A673 (cell line): Measurements from ENCODE around the gene NEGR1. TPM values are rescaled to one million over a fixed set of nuclear protein-coding genes. Genes with fewer than 3 reads are reported as not detected.

Experiments used
- BruUV-seq: library from RNA; stranded (reverse); fragments of 400-500 nt; replicated peaks from 2 replicates; lab custom pipeline; 2021; lab: Mats Ljungman, UMichigan
- CTCF ChIA-PET: fragments of 300-600 bp; sonication (Branson Sonifier 250); formaldehyde crosslinking; loops from one replicate; lab custom pipeline; 2022; ENCODE audit warnings: antibody characterized with exemption; lab: Charles Lee
- POLR2A ChIA-PET: fragments of 300-600 bp; sonication (Branson Sonifier 250); formaldehyde crosslinking; loops from one replicate; lab custom pipeline; 2022; ENCODE audit warnings: antibody characterized with exemption; ENCODE audit not compliant: low non-redundant PET; lab: Charles Lee
- DNase-seq: peaks from one replicate; pipeline ENCODE4 v3.0.0-alpha.2; 2015; ENCODE audit warnings: low spot score
- H3K27ac ChIP-seq: fragments of 200-600 bp; sonication (generic); 2 replicates; pipeline ENCODE4 v1.5.1; 2016; ENCODE audit warnings: mixed run types, low read depth, mild to moderate bottlenecking, mixed read lengths, antibody characterized with exemption, low read length; ENCODE audit not compliant: poor library complexity, severe bottlenecking
- H3K27me3 ChIP-seq: fragments of 200-600 bp; sonication (generic); replicated peaks from 2 replicates; pipeline ENCODE4 v1.6.1; 2017; ENCODE audit warnings: mixed run types, low read depth, mild to moderate bottlenecking, mixed read lengths, antibody characterized with exemption, low read length; ENCODE audit not compliant: insufficient read depth, poor library complexity
- H3K36me3 ChIP-seq: fragments of 200-600 bp; sonication (generic); 2 replicates; pipeline ENCODE4 v1.6.1; 2016; ENCODE audit warnings: mixed run types, mild to moderate bottlenecking, mixed read lengths, antibody characterized with exemption, low read length; ENCODE audit not compliant: insufficient read depth, poor library complexity, severe bottlenecking
- H3K4me1 ChIP-seq: fragments of 200-600 bp; sonication (generic); 2 replicates; pipeline ENCODE4 v1.6.1; 2017; ENCODE audit warnings: mixed run types, mild to moderate bottlenecking, mixed read lengths, antibody characterized with exemption, low read length; ENCODE audit not compliant: insufficient read depth, poor library complexity, severe bottlenecking
- H3K4me3 ChIP-seq: fragments of 200-600 bp; sonication (generic); 2 replicates; pipeline ENCODE4 v1.5.1; 2016; ENCODE audit warnings: low read depth, mixed run types, mild to moderate bottlenecking, mixed read lengths, low read length; ENCODE audit not compliant: poor library complexity, severe bottlenecking
- H3K9me3 ChIP-seq: fragments of 200-600 bp; sonication (generic); 2 replicates; pipeline ENCODE4 v1.6.1; 2016; ENCODE audit warnings: mixed run types, low read depth, mild to moderate bottlenecking, mixed read lengths, antibody characterized with exemption, low read length; ENCODE audit not compliant: poor library complexity, severe bottlenecking
- EZH2 ChIP-seq: fragments of 200-600 bp; sonication (generic); IDR thresholded peaks from 2 replicates; pipeline ENCODE4 v1.6.1; 2017; ENCODE audit warnings: borderline replicate concordance, low read depth, mild to moderate bottlenecking, mixed read lengths, antibody characterized with exemption, low read length; ENCODE audit not compliant: poor library complexity, severe bottlenecking
- intact Hi-C: fragments of 100-400 bp; cut with micrococcal nuclease; formaldehyde crosslinking; loops from one replicate; pipeline ENCODE4 v1.10.0; 2022; ENCODE audit not compliant: unreplicated experiment
- total RNA-seq: library from RNA; stranded (reverse); gene quantifications from 2 replicates; pipeline ENCODE4 v1.2.3, GENCODE V29; 2021
- TF ChIP-seq, protein P1 (sequence below): fragments of 300-800, 200-600 bp; sonication (generic); conservative IDR thresholded peaks from 2 replicates; pipeline ENCODE4 v1.5.1; 2017; ENCODE audit warnings: low read depth, mild to moderate bottlenecking, antibody characterized with exemption, low read length, moderate library complexity, mixed read lengths

The NEGR1 gene
- total RNA-seq, 1 experiment from 2014 or later = 7.6 TPM

GRCh38 chr1:72129869-72130268, 152.5 kb downstream of the NEGR1 start:
- Histone ChIP-seq H3K4me1 (no peaks in the 10 kb centered on the region), H3K27me3 (no peaks in the 10 kb centered on the region), H3K27ac (no peak overlapping the region), H3K36me3 (no peaks in the 10 kb centered on the region), H3K4me3 (no peak overlapping the region), H3K9me3 (no peaks in the 10 kb centered on the region)
- CTCF ChIA-PET = no interaction called here
- intact Hi-C loops = no loop called here
- no peak for DNase-seq
- no TSS peak for BruUV-seq
- no peak for TF ChIP-seq EZH2
- TF ChIP-seq, protein P1, sequence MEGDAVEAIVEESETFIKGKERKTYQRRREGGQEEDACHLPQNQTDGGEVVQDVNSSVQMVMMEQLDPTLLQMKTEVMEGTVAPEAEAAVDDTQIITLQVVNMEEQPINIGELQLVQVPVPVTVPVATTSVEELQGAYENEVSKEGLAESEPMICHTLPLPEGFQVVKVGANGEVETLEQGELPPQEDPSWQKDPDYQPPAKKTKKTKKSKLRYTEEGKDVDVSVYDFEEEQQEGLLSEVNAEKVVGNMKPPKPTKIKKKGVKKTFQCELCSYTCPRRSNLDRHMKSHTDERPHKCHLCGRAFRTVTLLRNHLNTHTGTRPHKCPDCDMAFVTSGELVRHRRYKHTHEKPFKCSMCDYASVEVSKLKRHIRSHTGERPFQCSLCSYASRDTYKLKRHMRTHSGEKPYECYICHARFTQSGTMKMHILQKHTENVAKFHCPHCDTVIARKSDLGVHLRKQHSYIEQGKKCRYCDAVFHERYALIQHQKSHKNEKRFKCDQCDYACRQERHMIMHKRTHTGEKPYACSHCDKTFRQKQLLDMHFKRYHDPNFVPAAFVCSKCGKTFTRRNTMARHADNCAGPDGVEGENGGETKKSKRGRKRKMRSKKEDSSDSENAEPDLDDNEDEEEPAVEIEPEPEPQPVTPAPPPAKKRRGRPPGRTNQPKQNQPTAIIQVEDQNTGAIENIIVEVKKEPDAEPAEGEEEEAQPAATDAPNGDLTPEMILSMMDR = no peak
- POLR2A ChIA-PET = no interaction called here

DNA sequence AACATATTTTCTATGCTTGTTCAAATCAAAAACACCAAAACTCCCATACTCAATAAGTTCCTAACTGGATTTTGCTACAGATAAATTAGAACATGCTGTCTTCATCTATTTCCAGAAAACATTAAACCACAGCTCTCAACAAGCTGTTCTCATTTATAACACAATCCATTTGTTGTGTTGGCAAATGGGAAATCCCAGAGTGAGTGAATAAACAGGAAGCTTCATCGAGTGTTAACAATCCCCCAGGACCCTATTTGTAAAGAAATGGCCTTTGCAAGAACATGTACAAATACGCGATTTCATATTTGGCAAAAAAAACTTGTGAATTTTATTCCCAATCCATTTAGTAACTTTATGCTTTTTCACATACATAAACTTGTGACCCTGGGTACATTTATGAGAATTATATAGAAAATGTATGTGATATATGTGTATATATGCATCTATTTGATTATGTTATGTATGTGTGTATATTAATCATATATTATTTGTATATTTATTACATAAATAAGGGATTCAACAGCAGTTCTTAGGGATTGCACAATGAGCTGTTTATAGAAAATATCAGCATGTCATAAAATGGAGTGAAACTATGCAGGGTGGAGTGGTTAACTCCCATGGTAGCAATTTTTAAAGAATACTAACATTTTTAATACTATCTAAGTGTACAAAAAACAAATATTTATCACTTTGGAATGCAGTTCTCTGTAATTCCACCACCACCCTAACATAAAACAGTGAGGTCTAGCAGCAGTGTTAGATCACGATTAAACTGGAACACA, 160.0 kb downstream of the NEGR1 start:
- Histone ChIP-seq H3K4me1 (peaks cover 15% of the 10 kb centered on the region), H3K27ac (no peak overlapping the region), H3K4me3 (no peak overlapping the region), H3K36me3 (no peaks in the 10 kb centered on the region), H3K9me3 (no peaks in the 10 kb centered on the region), H3K27me3 (no peaks in the 10 kb centered on the region)
- CTCF ChIA-PET = no interaction called here
- POLR2A ChIA-PET = no interaction called here
- no peak for TF ChIP-seq EZH2
- TF ChIP-seq, protein P1 = no peak
- BruUV-seq = no TSS peak
- DNase-seq = peak; percentile 67
- intact Hi-C loops = no loop called here

GRCh38 chr1:72119491-72119890, 162.8 kb downstream of the NEGR1 start:
- ChIA-PET POLR2A (no interaction called here), CTCF (no interaction called here)
- H3K27ac ChIP-seq = no peak overlapping the region
- H3K4me1 ChIP-seq = peaks cover 42% of the 10 kb centered on the region
- H3K9me3 ChIP-seq = no peaks in the 10 kb centered on the region
- H3K36me3 ChIP-seq = no peaks in the 10 kb centered on the region
- DNase-seq = no peak
- intact Hi-C loops = no loop called here
- no TSS peak for BruUV-seq
- no peak overlapping the region for H3K4me3 ChIP-seq
- no peaks in the 10 kb centered on the region for H3K27me3 ChIP-seq
- TF ChIP-seq EZH2 = no peak
- TF ChIP-seq, protein P1 = no peak
